Kasumi-1 (cell line): ENCODE data around the gene ENTHD1.
"Not testable (repeated sequence)": the region's sequence is repeated elsewhere in the genome, so short reads cannot be mapped to it uniquely, and the experiment has no call there.

Experiments
- DNase-seq, 2 experiments: peaks; one replicate each; lab custom pipeline; 2025; lab: John Stamatoyannopoulos, UW

ENTHD1 gene

DNA sequence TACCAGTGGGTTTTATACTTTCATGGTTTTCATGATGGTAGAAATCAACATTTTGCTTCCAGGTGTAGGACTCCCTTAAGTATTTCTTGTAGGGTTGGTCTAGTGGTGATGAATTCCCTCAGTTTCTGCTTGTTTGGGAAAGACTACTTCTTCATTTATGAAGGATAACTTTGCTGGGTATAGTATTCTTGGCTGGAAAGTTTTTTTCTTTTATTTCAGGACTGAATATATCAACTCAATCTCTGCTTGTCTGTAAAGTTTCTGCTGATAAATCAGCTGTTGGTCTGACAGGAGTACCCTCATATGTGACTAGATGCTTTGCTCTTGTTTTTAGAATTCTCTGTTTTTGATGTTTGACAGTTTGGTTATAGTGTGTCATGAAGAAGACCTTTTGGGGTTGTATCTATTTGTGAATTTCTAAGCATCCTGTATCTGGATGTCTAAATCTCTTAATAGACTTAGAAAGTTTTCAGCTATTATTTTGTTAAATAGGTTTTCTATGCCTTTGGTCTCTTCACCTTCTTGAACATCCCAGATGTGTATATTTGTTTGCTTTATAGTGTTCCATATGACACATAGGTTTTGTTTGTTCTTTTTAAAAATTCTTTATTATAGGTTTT is 95.9 kb downstream of the ENTHD1 start:
- DNase-seq = no peak

DNA sequence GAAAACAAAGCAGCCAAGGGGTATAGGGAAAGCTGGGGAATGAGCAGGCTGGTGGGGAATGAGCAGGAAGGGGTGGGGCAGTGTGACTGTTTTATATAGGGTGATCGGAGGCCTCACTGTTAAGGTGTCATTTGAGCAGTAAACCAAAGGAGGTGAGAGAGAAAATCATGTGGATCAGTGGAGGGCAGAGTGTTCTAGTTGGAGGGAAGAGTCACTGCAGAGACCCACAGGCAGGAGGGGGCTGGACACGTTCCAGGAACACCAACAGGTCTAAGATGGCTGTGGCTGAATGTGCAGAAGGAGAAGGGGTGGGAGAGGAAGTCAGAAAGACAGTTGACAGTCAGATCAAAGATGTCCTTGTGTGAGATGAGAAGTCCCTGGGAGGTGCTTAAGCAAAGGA is 103.8 kb downstream of the ENTHD1 start:
- no peak for DNase-seq

DNA sequence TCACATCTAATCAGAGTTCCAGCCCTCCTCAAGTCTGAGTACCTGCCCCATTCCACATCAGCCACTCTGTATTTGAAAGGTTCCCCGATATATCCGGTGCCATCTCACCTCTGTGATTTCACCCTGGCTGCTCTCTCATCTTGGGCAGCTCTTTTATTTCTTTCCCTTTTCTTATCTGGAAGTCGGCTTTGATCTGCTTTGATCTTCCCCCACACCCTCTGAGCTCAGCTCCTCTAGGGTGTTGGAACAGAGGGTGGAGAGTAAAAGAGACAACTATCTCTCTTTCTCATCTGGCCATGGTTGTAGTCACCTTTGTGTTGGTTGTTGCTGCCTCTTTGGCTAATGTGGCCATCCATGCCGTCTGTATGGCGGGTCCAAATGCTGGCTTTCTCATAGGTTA is 108.3 kb downstream of the ENTHD1 start:
- no peak for DNase-seq

DNA sequence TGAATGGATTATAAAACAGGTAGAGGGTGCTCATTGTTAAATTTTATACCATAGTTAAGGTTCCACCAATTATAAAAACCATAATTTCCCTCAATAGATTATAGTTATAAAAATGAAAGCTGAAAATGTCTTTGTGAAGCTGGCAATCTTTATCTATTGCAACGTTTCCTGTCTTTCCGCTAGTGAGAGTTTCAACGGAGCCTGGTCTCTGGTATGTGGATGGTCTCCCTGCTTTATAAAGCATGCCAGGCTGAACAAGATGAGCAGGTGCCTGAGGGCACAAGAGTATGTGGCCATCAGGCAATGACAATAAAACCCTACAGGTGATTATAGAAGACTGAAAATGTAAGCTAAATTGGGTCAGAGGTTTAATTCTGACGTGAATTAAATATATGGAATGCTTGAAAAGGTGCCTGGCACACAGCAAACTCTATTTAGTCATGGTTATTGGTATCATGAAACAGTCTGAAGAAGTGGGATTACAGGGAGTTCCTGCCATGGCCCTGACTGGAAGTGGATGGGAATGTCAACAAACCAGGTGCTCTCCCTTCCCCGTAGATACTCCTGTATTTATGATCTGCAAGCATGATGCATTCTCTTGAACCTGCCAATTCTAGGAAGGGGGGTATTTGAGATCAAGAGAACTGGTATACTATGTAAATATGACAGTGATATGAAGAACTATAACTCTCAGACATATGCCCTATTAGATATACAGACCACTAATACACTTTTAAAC is 115.7 kb downstream of the ENTHD1 start:
- no peak for DNase-seq

DNA sequence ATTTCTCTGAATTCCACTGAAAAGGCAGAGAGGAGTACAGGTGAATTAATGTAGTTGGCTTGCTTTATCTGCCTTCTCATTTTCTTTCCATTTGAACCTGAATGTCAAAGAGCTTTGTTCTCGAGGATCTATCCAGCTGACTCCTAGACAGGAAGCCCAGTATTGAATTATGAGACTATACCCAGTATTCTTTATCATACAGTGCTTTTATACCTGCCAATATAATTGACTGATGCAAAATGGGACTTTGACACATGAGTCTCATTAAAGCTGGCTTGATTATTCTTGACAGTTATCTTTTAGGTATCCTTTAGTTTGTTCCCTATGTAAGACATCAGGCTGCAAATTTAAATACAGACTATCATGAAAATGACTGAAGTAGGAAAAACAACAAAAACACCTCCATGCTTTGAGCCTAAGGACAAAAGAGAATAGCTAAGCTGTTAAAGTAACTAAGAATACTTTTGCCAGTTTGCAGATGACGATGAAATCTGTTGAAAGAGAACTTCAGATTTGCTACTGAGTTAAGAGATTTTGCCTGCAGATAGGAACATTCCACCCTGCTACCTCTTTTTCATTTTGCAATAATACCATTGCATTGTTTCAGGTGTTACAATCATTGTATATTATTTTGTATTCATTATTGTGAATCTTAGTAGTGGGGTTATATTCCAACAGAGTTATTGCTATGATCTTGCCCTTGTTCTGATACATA is 117.1 kb downstream of the ENTHD1 start:
- no peak for DNase-seq

DNA sequence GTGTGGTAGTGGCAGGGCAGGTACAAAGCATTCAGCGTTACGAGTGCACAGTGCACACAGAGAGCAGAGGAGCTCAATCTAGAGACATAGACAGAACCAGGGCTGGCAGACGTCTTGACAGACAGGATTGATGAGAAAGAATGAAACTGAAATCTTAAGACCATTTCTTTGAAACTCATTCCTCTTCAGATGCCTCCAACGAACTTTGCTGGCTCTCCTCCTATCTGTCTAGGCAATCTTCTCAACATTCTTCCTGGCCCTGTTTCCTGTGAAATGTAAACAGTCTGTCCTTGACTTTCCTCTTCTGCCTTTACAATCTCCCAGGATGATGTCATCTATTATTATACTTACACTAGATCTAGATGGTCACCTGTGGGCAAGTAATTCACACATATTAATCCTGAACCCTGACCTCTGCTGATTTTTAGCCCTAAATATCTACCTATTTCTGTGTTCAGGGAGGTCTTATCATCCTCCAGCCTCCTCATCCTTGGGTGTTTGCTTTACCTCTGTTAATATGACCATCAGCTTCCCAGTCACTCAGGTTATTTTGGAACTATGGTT is 119.5 kb downstream of the ENTHD1 start:
- DNase-seq = no peak

DNA sequence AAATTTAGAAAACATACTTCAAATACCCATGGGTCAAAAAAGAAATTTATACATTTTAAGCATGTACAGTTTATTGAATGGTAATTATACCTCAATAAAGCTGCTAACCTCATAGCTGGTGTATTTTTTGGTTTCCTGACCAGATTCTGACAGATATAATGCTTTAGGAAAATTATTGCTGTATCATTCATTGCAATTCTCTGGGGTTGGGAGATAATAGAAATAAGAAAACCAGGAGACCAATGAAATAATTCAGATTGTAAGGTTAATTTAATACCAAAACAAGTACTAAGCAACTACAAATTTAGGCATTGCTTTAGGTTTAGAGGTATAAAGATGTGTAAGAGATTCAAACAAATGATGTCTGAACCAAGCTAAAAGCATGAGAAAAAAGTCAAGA is 120.1 kb downstream of the ENTHD1 start:
- no peak for DNase-seq

DNA sequence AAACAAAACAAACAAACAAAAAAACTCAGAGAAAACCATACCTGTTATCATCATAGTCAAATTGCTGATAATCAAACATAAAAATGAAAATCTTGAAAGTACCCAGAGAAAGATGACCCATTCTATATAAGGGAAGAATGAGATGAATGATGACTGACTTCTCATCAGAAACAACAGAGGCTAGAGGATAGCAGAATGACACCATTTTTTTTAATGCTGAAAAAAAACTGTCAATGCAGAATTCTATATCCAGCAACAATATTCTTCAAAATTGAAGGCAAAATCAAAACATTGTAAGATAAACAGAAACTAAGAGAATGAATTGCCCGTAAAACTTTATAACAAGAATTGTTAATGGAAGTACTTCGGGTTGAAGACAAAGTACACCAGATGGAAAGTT is 122.1 kb downstream of the ENTHD1 start:
- DNase-seq = no peak

DNA sequence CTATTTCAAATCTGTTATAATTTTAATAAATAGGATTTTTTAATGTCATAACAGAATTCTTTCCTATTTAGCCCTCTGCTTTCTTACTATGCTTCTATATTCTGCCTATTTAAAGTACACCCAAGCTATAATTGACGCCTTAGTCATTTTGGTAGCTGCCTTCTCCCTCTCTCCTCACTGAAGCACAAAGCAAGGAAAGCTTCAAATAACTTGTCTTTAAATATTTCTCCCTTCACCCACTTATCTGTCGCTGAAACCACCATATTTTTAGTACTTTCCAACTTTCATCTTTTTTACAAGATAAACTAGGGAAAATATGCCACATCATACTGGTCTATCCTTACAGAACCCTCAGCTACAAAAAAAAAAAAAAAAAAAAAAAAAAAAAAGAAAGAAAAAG is 127.9 kb downstream of the ENTHD1 start:
- DNase-seq = no peak

DNA sequence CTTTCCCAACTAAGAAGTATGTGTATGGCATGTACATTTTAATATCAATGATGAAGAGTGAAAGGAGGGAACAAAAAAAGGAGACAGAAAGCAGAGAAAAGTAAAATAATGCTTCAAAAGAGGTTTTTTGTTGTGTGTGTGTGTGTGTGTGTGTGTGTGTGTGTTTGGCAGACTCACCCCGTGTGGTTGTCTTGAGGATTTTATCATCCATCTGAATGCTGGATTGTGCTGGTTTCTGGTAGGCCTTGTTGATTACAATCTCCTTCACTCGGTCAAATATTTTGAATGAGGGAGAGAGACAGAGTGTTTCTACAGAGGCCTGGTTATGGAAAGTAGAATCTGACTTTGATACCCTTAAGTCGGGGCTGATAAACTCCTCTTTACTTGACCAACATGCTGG is 128.5 kb downstream of the ENTHD1 start:
- no peak for DNase-seq

DNA sequence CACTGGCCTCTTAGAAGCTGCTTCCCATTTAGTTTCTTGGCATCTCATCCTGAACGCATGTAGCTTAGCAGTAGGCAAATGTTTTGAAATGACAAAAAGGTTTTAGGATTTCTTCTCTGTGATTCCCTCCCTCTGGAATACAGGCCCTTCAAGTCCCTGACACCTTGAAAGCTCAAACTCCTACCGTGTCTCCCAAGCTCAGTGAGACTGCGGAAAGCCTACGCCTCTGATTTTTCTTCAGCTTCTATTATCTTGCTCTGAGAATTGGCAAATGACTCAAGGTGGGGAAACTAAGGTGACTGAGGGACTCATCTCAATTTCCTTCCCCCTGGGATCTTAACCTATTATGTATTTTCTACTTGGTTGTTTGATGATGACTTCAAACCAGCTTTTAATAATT is 130.3 kb downstream of the ENTHD1 start:
- DNase-seq = no peak

DNA sequence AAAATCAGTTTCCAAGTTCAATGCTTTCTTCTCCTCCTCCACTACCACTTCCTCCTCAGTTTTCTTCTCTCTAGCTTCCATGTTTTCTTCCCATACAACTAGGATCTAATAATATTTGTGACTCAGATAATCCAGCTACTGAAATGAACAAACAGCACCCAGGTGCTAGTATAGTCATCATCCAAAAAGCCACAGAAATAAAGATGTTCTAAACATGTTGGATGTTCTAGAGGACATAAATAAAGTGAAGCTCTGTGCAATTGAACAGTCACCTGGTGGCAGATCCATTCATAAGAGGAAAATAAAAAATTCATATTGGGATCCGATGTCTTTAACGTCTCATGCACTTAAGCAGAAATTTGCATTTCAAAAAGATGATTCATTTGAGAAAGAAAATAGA is 142.8 kb downstream of the ENTHD1 start:
- no peak for DNase-seq

DNA sequence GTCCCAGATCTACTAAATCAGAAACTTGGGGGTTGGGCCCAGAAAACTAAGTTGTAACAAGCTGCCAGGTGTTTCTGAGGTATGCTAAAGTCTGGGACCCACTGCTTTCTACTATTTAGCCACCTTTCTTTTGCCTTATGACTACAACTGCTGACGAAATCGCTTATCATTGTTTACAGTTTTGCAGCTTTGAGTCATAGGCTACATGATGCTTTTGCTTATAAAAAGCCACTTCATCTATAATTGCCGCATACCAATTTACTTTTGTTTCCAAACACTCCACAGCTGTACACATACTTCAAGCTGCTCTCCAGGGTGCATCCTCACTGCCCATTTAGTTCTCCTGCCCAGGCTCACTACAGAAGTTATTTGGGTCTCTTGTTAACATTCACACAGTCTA is 144.7 kb downstream of the ENTHD1 start:
- DNase-seq = no peak

DNA sequence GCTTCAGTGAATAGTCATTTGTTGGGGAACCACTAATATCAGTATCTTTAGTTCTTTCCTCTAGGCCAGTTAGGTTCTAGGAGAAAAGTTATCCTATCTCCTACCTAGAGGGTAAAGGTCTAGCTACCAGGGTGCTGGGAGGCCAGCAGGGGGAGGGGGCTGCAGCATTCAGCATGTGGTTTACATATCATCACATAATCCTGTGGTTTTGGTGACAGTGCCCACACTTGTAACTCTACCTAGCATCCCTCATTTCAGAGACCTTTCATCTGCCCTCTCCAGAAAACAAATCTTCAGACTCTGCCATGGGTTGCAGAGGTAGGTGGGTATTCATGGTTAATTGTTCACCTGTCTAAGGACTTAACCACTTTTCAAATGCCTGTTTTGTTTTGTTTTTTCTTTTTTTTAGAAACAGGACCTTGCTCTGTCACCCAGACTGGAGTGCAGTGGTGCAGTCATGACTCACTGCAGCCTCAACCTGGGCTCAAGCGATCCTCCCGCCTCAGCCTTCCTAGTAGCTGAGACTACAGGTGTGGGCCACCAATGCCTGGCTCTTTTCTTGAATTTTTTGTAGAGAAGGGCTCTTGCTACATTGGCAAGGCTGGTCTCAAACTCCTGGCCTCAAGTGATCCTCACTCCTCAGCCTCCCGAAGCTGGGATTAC is 146.8 kb downstream of the ENTHD1 start:
- no peak for DNase-seq

DNA sequence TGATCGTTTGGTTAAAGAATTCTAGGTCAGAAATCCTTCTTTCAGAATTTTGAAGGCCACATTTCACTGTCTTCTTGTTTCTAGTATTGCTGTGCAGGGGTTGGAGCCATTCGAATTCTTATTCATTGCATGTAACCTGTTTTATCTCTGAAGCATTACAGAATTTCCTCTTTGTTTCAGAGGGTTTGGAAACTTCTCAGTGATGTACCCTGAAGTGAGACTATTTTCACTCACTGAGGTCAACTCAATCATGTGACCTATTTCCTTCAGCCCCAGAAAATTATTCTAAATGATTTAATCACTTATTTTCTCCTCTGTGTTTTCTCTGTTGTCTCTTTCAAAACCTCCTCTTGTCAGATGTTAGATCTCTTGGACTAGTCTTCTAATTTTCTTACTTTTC is 147.8 kb downstream of the ENTHD1 start:
- no peak for DNase-seq

DNA sequence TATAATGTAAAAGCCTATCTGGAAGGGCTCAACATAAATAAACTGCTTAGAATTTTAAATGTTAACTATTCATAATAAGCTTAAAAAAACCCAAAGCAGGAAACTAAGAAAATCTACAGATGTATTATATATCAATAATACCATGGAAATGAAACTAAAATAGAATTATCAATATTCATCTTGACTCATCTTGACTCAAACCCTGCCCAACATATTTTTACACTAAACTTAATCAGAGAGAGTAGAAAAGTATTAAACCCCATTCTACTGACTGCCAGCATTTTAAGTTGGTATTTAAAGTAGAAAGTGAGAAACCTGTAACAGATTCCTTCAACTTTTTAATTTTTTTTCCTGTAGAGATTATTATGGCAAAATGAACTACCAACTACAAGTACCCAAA is 149.2 kb downstream of the ENTHD1 start:
- no peak for DNase-seq

DNA sequence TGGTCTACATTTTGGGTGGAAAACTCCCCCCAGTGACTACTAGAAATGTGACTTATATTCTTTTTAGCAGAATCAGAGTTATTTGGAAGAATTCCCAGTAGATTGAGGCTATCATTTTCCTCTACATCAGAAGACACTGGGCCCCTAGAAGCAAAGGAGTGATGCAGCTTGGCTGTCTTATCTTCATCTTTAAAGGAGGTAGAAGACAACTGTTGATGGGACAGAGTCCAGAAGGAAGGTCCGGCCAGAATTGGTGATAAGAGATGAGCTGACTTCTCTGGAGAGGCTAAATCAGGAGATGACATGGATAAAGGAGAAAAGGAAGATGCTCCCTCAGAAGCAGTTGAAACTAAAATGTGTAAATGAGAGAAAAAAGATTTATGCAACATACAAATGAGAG is 149.6 kb downstream of the ENTHD1 start:
- no peak for DNase-seq

DNA sequence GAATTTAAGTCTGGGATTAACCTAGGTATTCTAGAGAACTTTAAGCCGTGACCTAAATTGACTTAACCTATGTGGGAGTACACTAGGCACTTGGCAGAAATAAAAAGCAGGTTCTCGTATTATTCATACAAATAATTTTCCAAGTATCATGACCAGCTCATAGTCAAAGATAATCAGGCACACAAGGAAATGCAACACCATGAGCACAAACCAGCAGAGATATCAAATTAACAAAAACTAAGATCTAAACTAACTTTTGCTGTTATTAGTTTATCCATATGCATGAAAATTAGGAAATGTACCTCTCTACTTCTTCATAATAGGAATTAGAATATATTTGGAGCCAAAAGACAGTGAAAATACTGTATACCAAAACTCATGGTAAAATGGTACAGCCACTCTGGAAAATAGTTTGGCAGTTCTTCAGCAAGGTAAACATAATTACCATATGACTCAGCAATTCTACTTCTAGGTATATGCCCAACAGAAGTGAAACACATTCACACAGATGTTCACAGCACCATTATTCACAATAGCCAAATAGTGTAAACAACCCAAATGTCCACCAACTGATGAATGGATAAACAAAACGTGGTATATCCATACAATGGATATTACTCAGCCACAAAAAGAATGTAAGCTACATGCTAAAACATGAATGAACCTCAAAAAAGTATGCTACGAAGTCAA is 154.1 kb downstream of the ENTHD1 start:
- no peak for DNase-seq

DNA sequence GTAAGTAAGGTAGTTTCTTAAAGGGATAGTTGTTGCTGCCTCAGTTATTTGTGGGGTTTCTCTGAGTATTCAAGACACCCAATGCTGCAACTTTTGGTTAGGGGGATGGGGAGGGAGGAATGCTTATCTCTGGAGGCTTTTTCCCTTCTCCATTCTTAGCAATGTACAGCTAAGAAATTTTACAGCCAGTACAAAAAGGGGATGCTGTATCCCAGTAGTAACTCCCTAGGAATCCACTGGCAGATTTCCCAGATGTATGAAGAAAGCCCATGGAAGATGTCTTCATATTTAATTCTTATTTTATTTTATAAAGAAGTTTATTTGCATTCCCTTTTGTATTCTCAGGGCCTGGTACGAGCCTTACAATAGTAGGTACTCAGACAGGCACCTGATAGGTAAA is 154.8 kb downstream of the ENTHD1 start:
- no peak for DNase-seq

DNA sequence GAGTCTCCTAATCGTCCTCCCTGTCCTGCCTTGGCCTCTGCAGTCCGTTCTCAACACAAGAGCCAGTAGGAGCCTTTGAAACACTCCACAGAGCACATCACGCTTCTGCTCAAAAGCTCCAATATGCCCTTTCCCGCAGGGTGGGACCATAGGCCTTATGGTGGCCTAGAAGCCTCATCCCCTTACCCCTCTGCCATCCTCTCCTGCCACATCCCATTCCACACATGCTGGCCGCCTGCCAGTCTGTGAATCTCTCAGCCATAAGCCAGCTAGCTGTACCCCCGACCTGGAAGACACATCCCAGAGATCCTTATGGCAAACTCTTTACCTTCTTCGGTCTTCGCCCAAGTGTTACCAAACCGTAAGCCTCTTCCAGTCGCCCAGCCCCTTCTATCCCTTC is 157.8 kb downstream of the ENTHD1 start:
- no peak for DNase-seq

DNA sequence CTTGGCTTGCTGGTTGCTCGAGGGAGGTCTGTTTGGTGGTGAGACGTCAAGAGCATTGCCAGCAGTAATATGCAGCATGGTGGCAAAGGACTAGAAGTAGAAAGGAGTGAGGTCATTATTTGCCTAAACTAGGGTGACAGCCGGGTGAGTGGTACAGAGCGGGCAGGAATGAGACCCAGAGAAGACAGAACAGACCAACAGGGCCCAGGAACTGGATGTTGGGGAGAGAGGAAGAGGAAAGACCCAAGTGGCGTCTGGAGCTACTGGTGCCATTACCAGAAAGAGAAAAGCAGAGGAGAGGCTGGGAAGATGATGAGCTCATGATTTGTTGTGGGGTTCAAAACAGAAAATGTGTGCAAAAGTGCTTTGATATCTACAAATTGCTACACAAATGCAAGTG is 158.7 kb downstream of the ENTHD1 start:
- no peak for DNase-seq

DNA sequence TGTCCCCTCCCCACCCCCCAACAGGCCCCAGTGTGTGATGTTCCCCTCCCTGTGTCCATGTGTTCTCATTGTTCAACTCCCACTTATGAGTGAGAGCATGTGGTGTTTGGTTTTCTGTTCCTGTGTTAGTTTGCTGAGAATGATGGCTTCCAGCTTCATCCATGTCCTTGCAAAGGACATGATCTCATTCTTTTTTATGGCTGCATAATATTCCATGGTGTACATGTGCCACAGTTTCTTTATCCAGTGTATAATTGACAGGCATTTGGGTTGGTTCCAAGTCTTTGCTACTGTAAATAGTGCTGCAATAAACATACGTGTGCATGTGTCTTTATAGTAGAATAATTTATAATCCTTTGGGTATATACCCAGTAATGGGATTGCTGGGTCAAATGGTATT is 159.5 kb downstream of the ENTHD1 start:
- not testable (repeated sequence) for DNase-seq
